ENCODE data around the gene CCDC91.

The CCDC91 gene

DNA sequence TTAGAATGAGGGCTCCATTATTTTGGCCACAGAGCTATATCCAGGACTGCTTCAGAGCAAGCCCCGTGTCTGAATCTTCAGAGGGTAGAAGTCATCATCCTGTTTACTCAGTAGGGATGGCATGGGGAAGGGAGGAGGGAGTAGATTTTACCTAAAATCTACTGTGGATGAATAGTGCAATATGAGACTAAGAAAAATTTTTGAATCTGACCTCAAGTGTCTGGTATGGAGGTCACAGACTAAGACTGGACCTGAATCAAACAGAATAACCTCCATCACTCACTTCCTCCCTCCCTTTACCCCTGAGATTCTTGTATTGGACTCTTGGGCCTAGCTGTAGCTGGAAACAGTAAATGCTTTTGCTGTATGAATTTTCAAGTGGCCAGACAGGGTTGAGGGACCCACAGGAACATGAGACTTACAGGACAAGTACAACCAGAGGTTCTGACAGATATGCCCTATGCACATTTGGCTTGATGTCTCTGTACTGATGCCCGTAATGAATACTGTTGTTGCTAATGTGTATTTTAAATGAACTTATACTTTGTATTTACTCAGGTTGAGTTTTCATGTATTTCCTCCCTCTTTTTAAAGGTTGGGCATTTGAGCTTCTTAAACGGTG is 78.5 kb downstream of the CCDC91 start:
- 0 out of 2 replicates have a peak, but pooled peaks cover 2% of the 10 kb centered on the region for H3K9me3 ChIP-seq (ENCODE audit: low read depth, low read length)
- no peak overlapping the region for H3K4me3 ChIP-seq
- H3K27ac ChIP-seq = no peak overlapping the region
- H3K9ac ChIP-seq (ENCODE audit: insufficient read length) = no peak overlapping the region
- DNase-seq (ENCODE audit: low read depth, low spot score) = no peak
- TF ChIP-seq EZH2 (IDR thresholded peaks at IDR 0.05) (no peak), POLR2AphosphoS5 (IDR thresholded peaks at IDR 0.05; ENCODE audit: borderline replicate concordance, low read depth, low read length) (no peak), FOXP2 (optimal IDR thresholded peaks at IDR 0.05; ENCODE audit: control extremely low read depth, extremely low read length, insufficient read depth) (no peak)
- H3K36me3 ChIP-seq (ENCODE audit: insufficient read depth, low read length) = no peaks in the 10 kb centered on the region; the same call in none of the 2 replicates

DNA sequence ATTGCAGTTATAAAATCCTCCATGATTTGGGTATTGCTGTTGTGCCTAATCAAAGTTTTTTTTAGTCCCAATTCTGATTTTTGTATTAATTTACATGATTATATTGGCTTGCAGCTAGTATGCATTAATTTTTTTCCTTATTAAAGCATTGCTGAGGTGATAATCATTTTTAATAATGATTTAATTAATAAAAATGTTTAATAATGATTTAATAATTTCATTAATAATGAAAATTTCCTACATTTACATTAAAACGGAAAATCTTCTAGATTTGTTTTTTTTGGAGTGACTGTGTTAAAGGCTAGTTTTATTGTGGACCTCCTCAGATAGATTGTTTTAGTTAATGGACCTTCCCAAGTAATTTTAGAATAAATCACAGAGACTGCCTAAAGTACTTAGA is 79.6 kb downstream of the CCDC91 start:
- DNase-seq (ENCODE audit: low read depth, low spot score) = no peak
- Histone ChIP-seq H3K9ac (ENCODE audit: insufficient read length) (no peak overlapping the region), H3K9me3 (ENCODE audit: low read depth, low read length) (0 out of 2 replicates have a peak, but pooled peaks cover 2% of the 10 kb centered on the region), H3K36me3 (ENCODE audit: insufficient read depth, low read length) (no peaks in the 10 kb centered on the region; the same call in none of the 2 replicates), H3K4me3 (no peak overlapping the region), H3K27ac (no peak overlapping the region)
- no peak for TF ChIP-seq FOXP2 (optimal IDR thresholded peaks at IDR 0.05; ENCODE audit: control extremely low read depth, extremely low read length, insufficient read depth)
- TF ChIP-seq POLR2AphosphoS5 (IDR thresholded peaks at IDR 0.05; ENCODE audit: borderline replicate concordance, low read depth, low read length) = no peak
- TF ChIP-seq EZH2 (IDR thresholded peaks at IDR 0.05) = no peak

DNA sequence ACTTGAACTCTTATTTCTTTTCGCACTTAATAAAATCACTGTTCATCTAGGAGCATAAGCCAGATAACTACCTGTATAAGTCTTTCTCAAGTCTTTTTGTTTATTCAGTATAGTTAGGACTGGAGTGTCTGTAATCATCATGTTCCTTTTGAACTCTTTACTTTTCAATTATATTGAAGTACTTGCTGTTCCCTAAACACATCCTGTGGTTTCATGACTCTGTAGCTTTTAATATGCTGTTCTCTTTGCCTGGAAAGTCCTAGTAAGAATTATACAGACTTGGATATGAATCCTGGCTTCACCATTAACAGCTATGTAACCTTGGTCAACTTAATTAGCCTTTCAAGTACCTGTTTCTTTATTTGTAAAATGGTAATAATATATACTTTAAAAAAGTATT is 88.2 kb downstream of the CCDC91 start:
- DNase-seq (ENCODE audit: low read depth, low spot score) = no peak
- no peaks in the 10 kb centered on the region for H3K36me3 ChIP-seq (ENCODE audit: insufficient read depth, low read length)
- H3K9me3 ChIP-seq (ENCODE audit: low read depth, low read length) = no peaks in the 10 kb centered on the region
- no peak for TF ChIP-seq EZH2 (IDR thresholded peaks at IDR 0.05)
- TF ChIP-seq POLR2AphosphoS5 (IDR thresholded peaks at IDR 0.05; ENCODE audit: borderline replicate concordance, low read depth, low read length) = no peak
- TF ChIP-seq FOXP2 (optimal IDR thresholded peaks at IDR 0.05; ENCODE audit: control extremely low read depth, extremely low read length, insufficient read depth) = no peak
- no peak overlapping the region for H3K27ac ChIP-seq
- H3K4me3 ChIP-seq = no peak overlapping the region
- no peak overlapping the region for H3K9ac ChIP-seq (ENCODE audit: insufficient read length)

DNA sequence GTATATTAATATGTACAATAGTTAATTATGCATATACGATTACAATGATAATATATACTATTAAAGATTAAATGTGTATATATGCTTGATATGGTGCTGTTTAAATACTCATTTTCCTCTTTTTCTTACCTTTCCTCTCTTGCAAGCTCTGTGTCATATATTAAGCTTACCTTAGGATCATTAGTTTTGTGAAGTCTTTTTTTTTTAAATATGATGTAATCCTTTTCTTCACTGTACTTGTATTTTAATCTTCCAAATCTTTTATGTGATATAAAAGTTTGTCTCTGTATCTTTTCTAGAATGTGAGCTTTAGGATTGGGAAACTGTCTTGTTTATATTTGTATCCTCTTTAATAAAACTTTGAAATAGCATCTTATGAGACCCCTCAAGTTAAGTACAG is 88.7 kb downstream of the CCDC91 start:
- no peaks in the 10 kb centered on the region for H3K36me3 ChIP-seq (ENCODE audit: insufficient read depth, low read length)
- H3K27ac ChIP-seq = no peak overlapping the region
- no peak overlapping the region for H3K4me3 ChIP-seq
- TF ChIP-seq FOXP2 (optimal IDR thresholded peaks at IDR 0.05; ENCODE audit: control extremely low read depth, extremely low read length, insufficient read depth) (no peak), POLR2AphosphoS5 (IDR thresholded peaks at IDR 0.05; ENCODE audit: borderline replicate concordance, low read depth, low read length) (no peak), EZH2 (IDR thresholded peaks at IDR 0.05) (no peak)
- no peak for DNase-seq (ENCODE audit: low read depth, low spot score)
- no peaks in the 10 kb centered on the region for H3K9me3 ChIP-seq (ENCODE audit: low read depth, low read length)
- no peak overlapping the region for H3K9ac ChIP-seq (ENCODE audit: insufficient read length)

DNA sequence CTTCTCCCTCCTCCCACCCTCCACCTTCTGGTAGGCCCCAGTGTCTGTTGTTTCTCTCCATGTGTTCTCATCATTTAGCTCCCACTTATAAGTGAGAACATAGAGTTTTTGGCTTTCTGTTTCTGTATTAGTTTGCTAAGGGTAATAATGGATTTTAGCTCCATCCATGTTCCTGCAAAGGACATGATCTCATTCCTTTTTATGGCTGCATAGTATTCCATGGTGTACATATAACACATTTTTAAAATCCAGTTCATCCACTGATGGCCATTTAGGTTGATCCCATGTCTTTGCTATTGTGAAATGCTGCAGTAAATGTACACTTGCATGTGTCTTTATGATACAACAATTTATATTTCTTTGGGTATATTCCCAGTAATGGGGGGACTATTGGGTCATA is 96.1 kb downstream of the CCDC91 start:
- Histone ChIP-seq H3K4me3 (no peak overlapping the region), H3K9me3 (ENCODE audit: low read depth, low read length) (no peaks in the 10 kb centered on the region), H3K36me3 (ENCODE audit: insufficient read depth, low read length) (no peaks in the 10 kb centered on the region), H3K27ac (no peak overlapping the region), H3K9ac (ENCODE audit: insufficient read length) (no peak overlapping the region)
- no peak for TF ChIP-seq POLR2AphosphoS5 (IDR thresholded peaks at IDR 0.05; ENCODE audit: borderline replicate concordance, low read depth, low read length)
- no peak for TF ChIP-seq EZH2 (IDR thresholded peaks at IDR 0.05)
- TF ChIP-seq FOXP2 (optimal IDR thresholded peaks at IDR 0.05; ENCODE audit: control extremely low read depth, extremely low read length, insufficient read depth) = no peak
- no peak for DNase-seq (ENCODE audit: low read depth, low spot score)

DNA sequence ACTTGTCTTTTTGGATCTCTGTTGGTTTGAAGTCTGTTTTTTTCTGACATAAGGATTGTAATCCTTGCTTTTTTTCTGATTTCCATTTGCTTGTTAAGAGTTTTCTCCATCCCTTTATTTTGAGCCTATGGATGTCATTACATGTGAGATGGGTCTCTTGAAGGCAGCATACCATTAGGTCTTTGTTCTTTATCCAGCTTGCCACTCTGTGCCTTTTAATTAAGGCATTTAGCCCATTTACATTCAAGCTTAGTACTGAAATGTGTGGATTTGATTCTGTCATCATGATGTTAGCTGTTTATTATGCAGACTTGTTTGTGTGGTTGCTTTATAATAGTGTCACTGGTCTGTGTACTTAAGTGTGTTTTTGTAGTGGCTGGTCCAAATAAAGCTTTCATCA is 100.0 kb downstream of the CCDC91 start:
- no peaks in the 10 kb centered on the region for H3K9me3 ChIP-seq (ENCODE audit: low read depth, low read length)
- H3K36me3 ChIP-seq (ENCODE audit: insufficient read depth, low read length) = no peaks in the 10 kb centered on the region
- no peak overlapping the region for H3K9ac ChIP-seq (ENCODE audit: insufficient read length)
- no peak overlapping the region for H3K27ac ChIP-seq
- H3K4me3 ChIP-seq = no peak overlapping the region
- DNase-seq (ENCODE audit: low read depth, low spot score) = no peak
- TF ChIP-seq EZH2 (IDR thresholded peaks at IDR 0.05) = no peak
- no peak for TF ChIP-seq FOXP2 (optimal IDR thresholded peaks at IDR 0.05; ENCODE audit: control extremely low read depth, extremely low read length, insufficient read depth)
- TF ChIP-seq POLR2AphosphoS5 (IDR thresholded peaks at IDR 0.05; ENCODE audit: borderline replicate concordance, low read depth, low read length) = no peak

DNA sequence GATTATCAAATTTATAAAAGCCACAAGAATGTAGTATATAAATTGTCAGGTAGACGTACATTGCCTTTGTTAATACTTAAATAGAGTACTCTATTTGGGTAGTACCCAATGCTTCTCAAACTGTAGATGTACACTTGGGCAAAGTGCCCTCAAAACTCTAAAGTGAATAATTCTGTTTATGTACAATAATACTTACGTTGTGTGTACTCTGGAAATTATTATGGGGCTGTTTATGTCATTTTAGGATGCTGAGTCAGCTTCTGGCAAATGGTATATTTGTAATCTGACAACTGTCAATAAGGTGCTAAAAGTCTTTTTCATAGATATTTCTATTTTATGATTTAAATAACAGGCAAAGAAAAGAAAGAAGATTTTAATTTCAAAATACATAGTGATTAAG is 102.4 kb downstream of the CCDC91 start:
- H3K36me3 ChIP-seq (ENCODE audit: insufficient read depth, low read length) = no peaks in the 10 kb centered on the region
- H3K9ac ChIP-seq (ENCODE audit: insufficient read length) = no peak overlapping the region
- no peak overlapping the region for H3K4me3 ChIP-seq
- no peak overlapping the region for H3K27ac ChIP-seq
- TF ChIP-seq FOXP2 (optimal IDR thresholded peaks at IDR 0.05; ENCODE audit: control extremely low read depth, extremely low read length, insufficient read depth) (no peak), EZH2 (IDR thresholded peaks at IDR 0.05) (no peak), POLR2AphosphoS5 (IDR thresholded peaks at IDR 0.05; ENCODE audit: borderline replicate concordance, low read depth, low read length) (no peak)
- DNase-seq (ENCODE audit: low read depth, low spot score) = no peak
- H3K9me3 ChIP-seq (ENCODE audit: low read depth, low read length) = no peaks in the 10 kb centered on the region

DNA sequence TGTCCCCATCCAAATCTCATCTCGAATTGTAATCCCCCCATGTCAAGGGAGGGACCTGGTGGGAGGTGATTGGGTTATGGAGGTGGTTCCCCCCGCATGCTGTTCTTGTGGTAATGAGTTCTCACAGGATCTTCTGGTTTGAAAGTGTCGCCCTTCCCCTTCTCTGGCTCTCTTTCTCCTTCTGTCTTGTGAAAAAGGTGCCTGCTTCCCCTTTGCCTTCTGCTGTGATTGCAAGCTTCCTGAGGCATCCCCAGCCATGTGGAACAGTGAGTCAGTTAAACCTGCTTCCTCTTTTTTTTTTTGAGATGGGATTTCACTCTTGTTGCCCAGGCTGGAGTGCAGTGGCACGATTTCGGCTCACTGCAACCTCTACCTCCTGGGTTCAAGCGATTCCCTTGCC is 104.0 kb downstream of the CCDC91 start:
- Histone ChIP-seq H3K27ac (no peak overlapping the region), H3K9me3 (ENCODE audit: low read depth, low read length) (no peaks in the 10 kb centered on the region), H3K4me3 (no peak overlapping the region), H3K36me3 (ENCODE audit: insufficient read depth, low read length) (no peaks in the 10 kb centered on the region), H3K9ac (ENCODE audit: insufficient read length) (no peak overlapping the region)
- DNase-seq (ENCODE audit: low read depth, low spot score) = no peak
- TF ChIP-seq POLR2AphosphoS5 (IDR thresholded peaks at IDR 0.05; ENCODE audit: borderline replicate concordance, low read depth, low read length) (no peak), FOXP2 (optimal IDR thresholded peaks at IDR 0.05; ENCODE audit: control extremely low read depth, extremely low read length, insufficient read depth) (no peak), EZH2 (IDR thresholded peaks at IDR 0.05) (no peak)

DNA sequence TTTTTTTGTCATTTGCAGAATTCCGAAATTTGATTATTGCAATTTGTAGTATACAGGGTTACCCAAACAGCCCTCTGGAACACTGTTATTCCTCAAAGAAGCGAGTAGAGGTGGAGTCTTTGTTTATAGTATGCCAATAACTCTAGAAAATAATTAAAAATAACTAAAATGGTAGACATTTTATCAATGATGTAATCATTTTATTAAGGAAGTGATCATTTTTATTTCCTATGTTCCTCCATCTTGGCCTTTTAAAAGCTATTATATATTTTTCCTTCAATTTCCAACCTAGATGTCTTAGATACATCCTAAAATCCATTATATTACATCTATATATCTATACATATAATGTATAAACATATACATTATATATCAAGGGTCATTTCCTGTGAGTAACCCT is 106.0 kb downstream of the CCDC91 start:
- no peak overlapping the region for H3K9ac ChIP-seq (ENCODE audit: insufficient read length)
- no peak overlapping the region for H3K27ac ChIP-seq
- no peak overlapping the region for H3K4me3 ChIP-seq
- DNase-seq (ENCODE audit: low read depth, low spot score) = no peak
- TF ChIP-seq FOXP2 (optimal IDR thresholded peaks at IDR 0.05; ENCODE audit: control extremely low read depth, extremely low read length, insufficient read depth) = no peak
- no peaks in the 10 kb centered on the region for H3K9me3 ChIP-seq (ENCODE audit: low read depth, low read length)
- no peaks in the 10 kb centered on the region for H3K36me3 ChIP-seq (ENCODE audit: insufficient read depth, low read length)
